NCI-H2107 (cell line): ENCODE results near the gene EBLN2.

Source experiments
- DNase-seq: peaks from one replicate; lab custom pipeline; 2025; lab: John Stamatoyannopoulos, UW

EBLN2 gene

GRCh38 chr3:73061416-73061815 is at the start of gene EBLN2:
Gene EBLN2 (plus strand): TSS chr3:73061659. CDS start chr3:73062082, 423 bp downstream.
- DNase-seq, result no peak

GRCh38 chr3:73018298-73018697 is 43.2 kb upstream of the EBLN2 start:
- no peak for DNase-seq

DNA sequence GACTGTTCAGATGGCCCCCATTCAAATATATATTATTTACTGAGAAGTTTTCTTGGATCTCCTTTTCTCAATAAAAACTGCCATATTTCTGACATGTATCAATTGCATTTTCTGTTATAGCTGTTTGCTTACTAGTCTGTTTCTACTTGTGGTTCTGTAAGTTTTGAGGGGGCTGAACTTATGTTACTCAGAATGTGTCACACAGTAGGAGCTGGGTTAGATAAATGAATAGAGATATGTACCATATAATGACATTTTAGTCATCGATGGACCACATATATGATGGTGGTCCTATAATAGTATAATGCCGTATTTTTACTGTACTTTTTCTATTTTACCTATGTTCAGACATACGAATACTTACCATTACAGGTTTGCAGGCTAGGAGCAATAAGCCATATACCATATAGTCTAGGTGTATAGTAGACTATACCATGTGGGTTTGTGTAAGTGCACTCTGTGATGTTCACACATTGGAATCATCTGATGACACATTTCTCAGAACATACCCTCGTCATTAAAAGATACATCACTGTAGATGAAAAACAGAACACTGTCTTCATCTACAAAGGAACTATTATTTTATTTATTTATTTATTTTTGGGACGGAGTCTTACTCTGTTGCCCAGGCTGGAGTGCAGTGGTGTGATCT is 42.5 kb upstream of the EBLN2 start:
- DNase-seq, result no peak

DNA sequence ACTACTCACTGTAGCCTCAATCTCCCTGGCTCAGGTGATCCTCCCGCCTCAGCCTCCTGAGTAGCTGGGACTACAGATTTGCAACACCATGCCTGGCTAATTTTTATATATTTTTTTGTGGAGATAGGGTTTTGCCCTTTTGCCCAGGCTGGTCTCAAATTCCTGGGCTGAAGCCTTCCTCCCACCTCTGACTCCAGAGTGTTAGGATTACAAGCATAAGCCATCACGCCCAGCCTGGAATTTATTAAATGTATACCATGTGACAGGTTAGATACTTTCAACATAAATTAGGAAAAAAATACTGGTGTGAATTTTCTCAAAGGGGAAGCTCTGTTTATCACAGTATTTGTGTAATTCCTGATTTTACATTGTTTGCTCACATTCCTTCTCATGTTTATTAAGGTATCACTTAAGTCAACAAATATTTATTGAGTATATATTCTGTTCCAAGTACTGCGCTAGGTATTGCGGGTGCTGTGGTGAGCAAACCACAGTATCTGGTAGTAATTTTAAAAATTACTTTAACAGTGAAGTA is 40.1 kb upstream of the EBLN2 start:
- no peak for DNase-seq

DNA sequence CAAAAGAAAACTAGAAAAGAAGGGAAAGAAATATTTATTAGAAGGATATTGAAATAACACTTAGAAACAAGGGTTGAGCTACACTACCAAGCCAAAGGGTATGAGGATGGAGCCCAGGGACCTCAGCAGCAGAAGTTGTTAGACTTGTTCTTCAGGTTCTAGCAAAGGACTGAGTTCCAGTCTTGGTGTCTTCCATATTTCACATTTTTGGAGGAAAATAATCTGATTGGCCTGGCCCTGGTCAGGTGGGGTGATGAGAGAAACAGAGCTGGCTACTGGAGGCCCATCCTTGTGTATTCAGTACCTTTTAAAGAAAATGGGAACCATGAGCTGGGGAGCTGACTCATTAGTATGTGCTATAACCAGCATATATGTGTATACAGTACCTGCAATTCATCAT is 36.6 kb upstream of the EBLN2 start:
- DNase-seq, result no peak

- DNase-seq, result no peak
Measured at GRCh38 chr3:73026111-73026759, 35.2 kb upstream of the EBLN2 start.

- no peak for DNase-seq
Measured at GRCh38 chr3:73026760-73027113, 34.7 kb upstream of the EBLN2 start.

DNA sequence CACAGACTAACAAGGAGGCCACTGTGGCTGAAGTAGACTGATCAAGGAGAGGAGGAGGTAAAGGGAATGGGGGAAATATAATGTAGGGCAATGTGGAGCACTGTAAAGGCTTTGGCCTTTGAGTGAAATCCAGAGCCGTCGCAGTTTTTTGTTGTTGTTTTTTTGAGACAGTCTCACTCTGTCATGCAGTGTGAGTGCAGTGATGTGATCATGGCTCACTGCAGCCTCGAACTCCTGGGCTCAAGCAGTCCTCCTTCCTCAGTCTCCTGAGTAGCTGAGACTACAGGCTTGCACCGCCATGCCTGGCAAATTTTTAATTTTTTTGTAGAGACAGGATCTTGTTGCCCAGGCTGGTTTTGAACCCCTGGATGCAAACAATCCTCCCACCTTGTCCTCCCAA is 32.7 kb upstream of the EBLN2 start:
- DNase-seq, result no peak

DNA sequence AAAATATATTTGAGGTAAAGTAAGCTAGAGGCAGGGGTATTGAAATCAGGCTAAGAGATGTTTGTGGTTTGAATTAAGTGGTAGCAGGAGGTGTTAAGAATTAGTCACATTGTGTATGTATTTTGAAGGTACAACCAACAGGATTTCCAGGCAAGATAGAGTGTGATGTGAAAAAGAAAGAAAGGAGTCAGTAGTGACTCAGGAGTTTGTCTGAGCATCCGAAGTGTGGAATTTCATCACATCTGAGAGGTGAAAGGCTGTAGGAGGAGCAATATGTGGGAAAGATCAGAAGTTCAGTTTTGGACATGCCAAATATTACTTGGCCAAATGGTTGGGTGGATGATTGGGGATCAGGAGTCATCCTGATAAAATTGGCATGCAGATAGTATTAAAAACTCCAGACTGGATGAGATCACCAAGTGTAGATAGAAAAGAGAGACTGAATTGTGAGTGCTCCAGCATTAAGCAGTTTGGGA is 32.1 kb upstream of the EBLN2 start:
- no peak for DNase-seq

GRCh38 chr3:73030073-73030597 is 31.3 kb upstream of the EBLN2 start:
- no peak for DNase-seq

DNA sequence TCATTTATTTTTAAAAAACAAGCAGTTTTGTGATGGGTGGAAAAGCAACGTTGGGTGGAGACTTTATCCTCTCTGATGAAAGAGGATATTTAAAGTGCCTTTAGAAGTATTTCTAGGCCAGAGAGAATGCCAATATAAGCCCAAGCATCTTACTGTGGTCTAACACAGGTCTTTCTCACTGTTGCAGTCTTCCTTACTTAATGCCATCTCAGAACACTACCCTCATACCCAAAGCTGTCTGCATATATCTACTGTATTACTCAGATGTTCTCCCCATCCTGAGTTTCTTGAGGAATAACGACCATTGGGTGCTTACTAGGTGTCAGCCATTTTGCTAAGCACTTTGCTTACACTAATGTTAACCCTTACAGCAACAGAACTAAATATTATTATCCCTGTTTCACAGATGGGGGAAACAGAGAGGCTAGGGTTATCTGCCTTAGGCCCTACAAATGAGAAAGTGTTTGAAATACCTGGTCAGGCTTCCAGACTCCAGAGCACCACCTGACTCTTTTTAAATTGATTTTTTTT is 29.8 kb upstream of the EBLN2 start:
- no peak for DNase-seq

GRCh38 chr3:73036694-73037591 is 24.5 kb upstream of the EBLN2 start:
- DNase-seq, result no peak

DNA sequence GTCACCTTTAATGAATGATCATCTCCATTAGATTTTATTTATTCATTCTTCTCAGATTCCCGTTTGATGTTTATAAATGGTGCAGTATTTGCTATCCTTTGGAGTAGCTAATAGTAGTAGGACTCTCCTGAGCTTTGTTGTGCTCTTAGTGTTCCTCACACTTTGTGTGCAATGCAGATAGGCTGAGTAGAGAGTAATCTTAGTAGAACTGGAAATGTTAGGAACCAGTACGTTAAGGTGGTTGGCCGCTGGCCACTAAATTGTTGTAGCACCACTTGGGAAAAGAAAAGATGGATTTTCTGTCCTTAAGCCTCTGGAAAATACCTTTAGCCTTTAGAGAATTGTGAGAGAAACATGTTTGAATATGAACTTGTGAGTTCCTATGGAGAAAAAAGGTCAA is 19.9 kb upstream of the EBLN2 start:
- DNase-seq, result no peak

DNA sequence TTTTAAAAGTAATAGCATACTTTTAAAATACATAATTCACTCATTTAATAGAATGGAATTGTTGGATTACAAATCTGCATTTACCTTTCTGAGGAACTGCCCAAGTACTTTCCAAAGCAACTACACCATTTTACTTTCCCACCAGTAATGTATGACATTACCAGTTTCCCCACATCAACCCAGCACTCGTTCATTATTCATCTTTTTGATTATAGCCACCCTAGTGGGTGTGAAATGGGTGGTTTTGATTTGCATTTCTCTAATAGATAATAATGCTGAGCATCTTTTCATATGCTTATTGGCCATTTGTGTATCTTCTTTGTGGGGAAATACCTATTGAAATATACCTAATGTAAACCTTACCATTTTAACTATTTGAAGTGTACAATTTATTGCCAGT is 18.0 kb upstream of the EBLN2 start:
- DNase-seq, result no peak

DNA sequence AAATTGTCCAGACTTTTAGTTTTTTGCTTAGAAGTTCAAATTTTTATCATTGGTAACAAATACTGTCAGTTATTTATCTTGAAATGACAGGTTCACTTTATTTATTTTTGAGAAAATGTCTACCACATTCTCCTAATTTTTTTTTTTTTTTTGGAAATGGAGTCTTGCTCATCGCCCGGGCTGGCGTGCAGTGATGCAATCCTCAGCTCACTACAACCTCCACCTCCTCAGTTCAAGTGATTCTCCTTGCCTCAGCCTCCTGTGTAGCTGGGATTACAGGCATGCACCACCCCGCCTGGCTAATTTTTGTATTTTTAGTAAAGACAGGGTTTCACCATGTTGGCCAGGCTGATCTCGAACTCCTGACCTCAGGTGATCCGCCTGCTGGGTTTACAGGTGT is 16.1 kb upstream of the EBLN2 start:
- no peak for DNase-seq

DNA sequence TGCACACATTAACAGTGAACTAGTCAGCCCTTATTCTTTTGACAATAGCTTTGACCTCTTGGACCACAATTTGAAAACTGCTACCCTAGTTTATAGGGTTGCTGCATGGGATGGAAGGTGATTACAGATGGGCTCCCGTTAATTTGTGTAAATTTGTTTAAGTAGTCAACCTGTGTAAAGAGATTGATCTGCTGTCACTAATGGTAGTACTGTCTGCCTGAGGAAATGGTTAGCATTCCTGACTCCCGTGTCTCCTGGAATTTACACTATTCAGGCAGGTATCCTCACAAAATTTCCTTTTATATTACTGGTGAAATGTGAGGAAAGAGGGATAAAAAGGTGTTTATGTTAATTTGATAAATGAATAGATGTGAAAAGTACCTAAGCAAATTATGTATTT is 15.3 kb upstream of the EBLN2 start:
- DNase-seq, result no peak

DNA sequence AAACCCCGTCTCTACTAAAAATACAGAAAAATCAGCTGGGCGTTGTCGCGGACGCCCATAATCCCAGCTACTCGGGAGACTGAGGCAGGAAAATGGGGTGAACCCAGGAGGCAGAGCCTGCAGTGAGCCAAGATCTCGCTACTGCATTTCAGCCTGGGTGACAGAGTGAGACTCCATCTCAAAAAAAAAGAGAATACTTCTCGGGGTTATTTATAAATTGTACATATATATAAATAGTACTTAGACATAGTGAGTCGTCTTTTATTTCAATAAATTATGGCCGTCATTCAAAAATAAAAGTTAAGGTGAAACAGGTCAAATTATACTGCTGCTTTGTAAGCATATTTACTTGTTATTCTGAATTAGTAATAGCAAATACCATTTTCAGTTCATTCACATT is 12.1 kb upstream of the EBLN2 start:
- no peak for DNase-seq

GRCh38 chr3:73052857-73053256 is 8.6 kb upstream of the EBLN2 start:
- no peak for DNase-seq

GRCh38 chr3:73055583-73055982 is 5.9 kb upstream of the EBLN2 start:
- no peak for DNase-seq

DNA sequence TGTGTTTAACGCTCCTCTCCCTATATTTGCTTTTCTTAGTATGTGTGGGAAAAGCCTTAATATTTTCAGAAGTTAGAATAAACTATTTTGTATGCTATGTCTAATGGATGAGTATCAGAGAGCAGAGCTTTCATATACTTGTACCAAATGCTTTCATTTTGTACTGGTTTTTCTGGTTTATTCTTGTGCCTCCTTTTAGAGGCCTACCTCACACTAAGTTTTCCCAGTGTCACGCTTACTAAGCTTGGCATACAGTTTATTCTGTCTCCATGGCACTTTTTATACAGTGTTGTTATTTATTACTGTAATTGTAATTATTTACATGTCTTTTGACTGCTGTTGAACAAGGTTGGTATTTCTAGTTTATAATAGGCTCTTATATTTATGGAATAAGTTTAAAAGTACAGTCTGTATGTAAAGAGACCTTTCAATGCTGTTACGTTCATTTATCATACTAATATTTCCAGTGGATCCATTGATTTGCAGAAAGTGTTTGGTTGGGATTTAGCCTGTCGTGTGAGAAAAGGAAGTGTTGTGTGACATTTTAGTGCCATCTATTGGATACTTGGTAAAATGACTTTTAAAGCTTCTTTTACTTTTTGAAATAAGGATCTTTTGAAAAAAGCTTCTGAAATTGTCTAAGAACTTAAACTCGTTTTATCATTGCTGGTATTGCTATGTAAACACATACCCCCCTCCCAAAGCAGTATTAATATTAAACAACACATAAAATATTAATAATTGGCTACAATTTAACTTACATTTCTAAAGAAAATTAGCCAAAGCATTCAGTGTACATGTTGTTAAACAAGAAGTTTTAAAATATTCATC is 5.2 kb upstream of the EBLN2 start:
- DNase-seq, result no peak

DNA sequence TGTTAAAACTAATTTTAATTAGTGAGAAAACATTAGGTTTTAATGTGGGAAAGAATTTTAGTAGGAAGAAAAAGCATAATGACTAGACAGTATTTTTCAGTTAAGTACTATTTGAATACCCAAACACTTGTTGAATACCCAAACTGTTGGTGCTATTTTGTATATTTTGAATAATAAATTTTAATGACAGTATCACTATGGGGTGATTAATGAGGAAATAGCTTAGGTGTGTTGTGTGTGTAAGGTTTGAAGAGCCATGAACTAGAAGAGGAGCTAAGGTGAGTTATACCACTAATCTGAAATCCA is 4.7 kb upstream of the EBLN2 start:
- DNase-seq, result no peak
